Sigmoid colon (tissue), 4 donors: ENCODE measurements around the gene NRF1.

Source experiments
- EP300 ChIP-seq, 4 donors: sonication (generic); formaldehyde crosslinking; IDR thresholded peaks; one replicate each; pipeline ENCODE4 v1.6.1; 2017; ENCODE audit warnings: antibody characterized with exemption in 4 of 4
- POLR2A ChIP-seq, 2 donors: fragments of 450-650 bp; IDR thresholded peaks; one replicate each; pipeline ENCODE4 v1.6.1; 2016; ENCODE audit warnings: antibody characterized with exemption in 2 of 2, mild to moderate bottlenecking in 2 of 2, moderate library complexity in 2 of 2
- POLR2AphosphoS5 ChIP-seq, 4 donors: sonication (generic); formaldehyde crosslinking; IDR thresholded peaks; one replicate each; pipeline ENCODE4 v1.6.1; 2017; ENCODE audit warnings: antibody characterized with exemption in 4 of 4
- TF ChIP-seq, protein P1 (sequence below), 4 experiments: fragments of 450-650 bp in 3 of 4; fragments of 200-600 bp in 1 of 4; IDR thresholded peaks; one replicate each; pipeline ENCODE4 v1.5.1; 2016 to 2019; ENCODE audit warnings: antibody characterized with exemption in 4 of 4, mild to moderate bottlenecking in 3 of 4, moderate library complexity in 2 of 4

DNA sequence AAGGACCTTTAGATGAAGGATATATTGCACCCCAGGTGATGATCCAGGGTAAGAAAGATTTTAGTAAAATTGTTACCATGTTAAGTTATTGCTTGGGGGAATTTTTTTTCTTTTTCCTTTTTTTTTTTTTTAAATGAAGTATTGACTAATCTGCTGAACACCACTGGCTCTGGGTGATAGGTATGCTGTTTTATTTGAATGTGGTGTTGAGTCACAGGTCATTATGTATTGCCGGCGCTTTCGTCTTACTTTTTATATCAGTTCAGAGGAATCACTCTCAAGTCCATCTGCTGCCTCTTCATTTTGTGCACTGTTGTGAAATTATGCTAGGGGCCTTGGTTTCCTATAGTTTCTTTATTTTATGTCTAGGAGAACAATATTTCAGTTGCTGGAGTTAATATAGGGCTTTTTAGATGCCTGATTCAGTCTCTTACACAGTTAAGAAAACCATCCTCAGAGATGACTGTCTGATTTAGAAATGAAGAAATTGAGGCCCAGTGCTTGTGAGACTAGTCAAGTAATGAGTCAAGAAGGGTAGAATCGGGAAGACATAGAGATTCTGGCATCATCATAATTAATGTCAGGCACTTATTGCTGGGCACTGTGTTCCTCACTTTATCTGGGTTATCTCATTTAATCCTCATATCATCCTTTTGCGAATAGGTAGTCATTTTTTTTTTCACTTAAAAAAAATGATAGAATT lies 38.7 kb downstream of the NRF1 start:
- TF ChIP-seq, protein P1, sequence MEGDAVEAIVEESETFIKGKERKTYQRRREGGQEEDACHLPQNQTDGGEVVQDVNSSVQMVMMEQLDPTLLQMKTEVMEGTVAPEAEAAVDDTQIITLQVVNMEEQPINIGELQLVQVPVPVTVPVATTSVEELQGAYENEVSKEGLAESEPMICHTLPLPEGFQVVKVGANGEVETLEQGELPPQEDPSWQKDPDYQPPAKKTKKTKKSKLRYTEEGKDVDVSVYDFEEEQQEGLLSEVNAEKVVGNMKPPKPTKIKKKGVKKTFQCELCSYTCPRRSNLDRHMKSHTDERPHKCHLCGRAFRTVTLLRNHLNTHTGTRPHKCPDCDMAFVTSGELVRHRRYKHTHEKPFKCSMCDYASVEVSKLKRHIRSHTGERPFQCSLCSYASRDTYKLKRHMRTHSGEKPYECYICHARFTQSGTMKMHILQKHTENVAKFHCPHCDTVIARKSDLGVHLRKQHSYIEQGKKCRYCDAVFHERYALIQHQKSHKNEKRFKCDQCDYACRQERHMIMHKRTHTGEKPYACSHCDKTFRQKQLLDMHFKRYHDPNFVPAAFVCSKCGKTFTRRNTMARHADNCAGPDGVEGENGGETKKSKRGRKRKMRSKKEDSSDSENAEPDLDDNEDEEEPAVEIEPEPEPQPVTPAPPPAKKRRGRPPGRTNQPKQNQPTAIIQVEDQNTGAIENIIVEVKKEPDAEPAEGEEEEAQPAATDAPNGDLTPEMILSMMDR (IDR thresholded peaks at IDR 0.05), result no peak
- TF ChIP-seq POLR2AphosphoS5 (IDR thresholded peaks at IDR 0.05) (no peak), EP300 (IDR thresholded peaks at IDR 0.05) (no peak), POLR2A (IDR thresholded peaks at IDR 0.05) (no peak)
